Measurements from ENCODE around the gene FAM76B. TPM values are rescaled to one million over a fixed set of nuclear protein-coding genes. Genes with fewer than 3 reads are reported as not detected.

Gene FAM76B
- total RNA-seq, 2 experiments from 2014 or later, result 45.0 to 45.9 TPM

- no peak overlapping the region for H3K27ac Mint-ChIP-seq
- CTCF ChIA-PET, result interaction anchor here (1.0 kb wide), 1 partner anchor 23 kb away, joined by 3 read pairs; no protein-coding TSS in a partner anchor
- H3K27me3 Mint-ChIP-seq, result no peaks in the 10 kb centered on the region
- no peaks in the 10 kb centered on the region for H3K9me3 Mint-ChIP-seq
- no peak for DNase-seq
- POLR2A ChIA-PET, result no interaction called here
- H3K4me3 Mint-ChIP-seq, result no peak overlapping the region
- no peaks in the 10 kb centered on the region for H3K36me3 Mint-ChIP-seq
- intact Hi-C loops (cut with micrococcal nuclease), result no loop called here
- peaks cover under 1% of the 10 kb centered on the region for H3K4me1 Mint-ChIP-seq (ENCODE audit: low read depth)
Observed at GRCh38 chr11:95728790-95729189, 60.8 kb downstream of the FAM76B start.

- no peaks in the 10 kb centered on the region for H3K9me3 Mint-ChIP-seq
- POLR2A ChIA-PET, result no interaction called here
Observed at GRCh38 chr11:95728094-95728493, 61.5 kb downstream of the FAM76B start.

GRCh38 chr11:95727620-95728019, 62.0 kb downstream of the FAM76B start:
- intact Hi-C loops (cut with micrococcal nuclease), result no loop called here
- no peak overlapping the region for H3K27ac Mint-ChIP-seq
- DNase-seq, result no peak
- POLR2A ChIA-PET, result no interaction called here
- H3K36me3 Mint-ChIP-seq, result no peaks in the 10 kb centered on the region
- H3K4me1 Mint-ChIP-seq (ENCODE audit: low read depth), result no peaks in the 10 kb centered on the region
- H3K4me3 Mint-ChIP-seq, result no peak overlapping the region
- CTCF ChIA-PET, result interaction anchor here (0.8 kb wide), 1 partner anchor 573 kb away, joined by 3 read pairs; no protein-coding TSS in a partner anchor
- no peaks in the 10 kb centered on the region for H3K9me3 Mint-ChIP-seq
- no peaks in the 10 kb centered on the region for H3K27me3 Mint-ChIP-seq

More at GRCh38 chr11:95728094-95728493, 61.5 kb downstream of the FAM76B start:
- DNase-seq, result no peak
- intact Hi-C loops (cut with micrococcal nuclease), result no loop called here
- Mint-ChIP-seq H3K27ac (no peak overlapping the region), H3K4me1 (ENCODE audit: low read depth) (no peaks in the 10 kb centered on the region), H3K4me3 (no peak overlapping the region), H3K27me3 (no peaks in the 10 kb centered on the region), H3K36me3 (no peaks in the 10 kb centered on the region)
- CTCF ChIA-PET, result interaction anchor here (1.0 kb wide), 1 partner anchor 23 kb away, joined by 3 read pairs; no protein-coding TSS in a partner anchor

GRCh38 chr11:95727111-95727510, 62.5 kb downstream of the FAM76B start:
- POLR2A ChIA-PET, result no interaction called here
- Mint-ChIP-seq H3K27ac (no peak overlapping the region), H3K36me3 (no peaks in the 10 kb centered on the region), H3K4me3 (no peak overlapping the region), H3K9me3 (no peaks in the 10 kb centered on the region), H3K27me3 (no peaks in the 10 kb centered on the region), H3K4me1 (ENCODE audit: low read depth) (no peaks in the 10 kb centered on the region)
- CTCF ChIA-PET, result interaction anchor here (0.8 to 3.1 kb wide), 4 partner anchors 22 to 575 kb away, joined by 3 to 17 read pairs (median 6); no protein-coding TSS in a partner anchor
- intact Hi-C loops (cut with micrococcal nuclease), result no loop called here
- DNase-seq, result no peak

GRCh38 chr11:95725196-95725595, 64.4 kb downstream of the FAM76B start:
- no peaks in the 10 kb centered on the region for H3K27me3 Mint-ChIP-seq
- no peak for DNase-seq
- ChIA-PET POLR2A (interaction anchor here (1.0 kb wide), 1 partner anchor 10 kb away, joined by 3 read pairs; no protein-coding TSS in a partner anchor), CTCF (interaction anchor here (2.3 to 3.1 kb wide), 2 partner anchors 20 to 573 kb away, joined by 7 to 17 read pairs; no protein-coding TSS in a partner anchor)
- H3K36me3 Mint-ChIP-seq, result no peaks in the 10 kb centered on the region
- H3K4me3 Mint-ChIP-seq, result no peak overlapping the region
- no peak overlapping the region for H3K27ac Mint-ChIP-seq
- H3K9me3 Mint-ChIP-seq, result no peaks in the 10 kb centered on the region
- intact Hi-C loops (cut with micrococcal nuclease), result no loop called here
- H3K4me1 Mint-ChIP-seq (ENCODE audit: low read depth), result peaks cover 4% of the 10 kb centered on the region

- POLR2A ChIA-PET, result no interaction called here
- intact Hi-C loops (cut with micrococcal nuclease), result no loop called here
- peaks cover 12% of the 10 kb centered on the region for H3K4me1 Mint-ChIP-seq (ENCODE audit: low read depth)
- no peak overlapping the region for H3K27ac Mint-ChIP-seq
- H3K36me3 Mint-ChIP-seq, result no peaks in the 10 kb centered on the region
- CTCF ChIA-PET, result interaction anchor here (1.0 kb wide), 1 partner anchor 569 kb away, joined by 3 read pairs; no protein-coding TSS in a partner anchor
- no peaks in the 10 kb centered on the region for H3K9me3 Mint-ChIP-seq
- H3K27me3 Mint-ChIP-seq, result no peaks in the 10 kb centered on the region
- no peak for DNase-seq
- no peak overlapping the region for H3K4me3 Mint-ChIP-seq
Observed at GRCh38 chr11:95723361-95723942, 66.1 kb downstream of the FAM76B start.

- H3K27ac Mint-ChIP-seq, result no peak overlapping the region
- ChIA-PET POLR2A (no interaction called here), CTCF (interaction anchor here (1.7 to 2.1 kb wide), 2 partner anchors 15 to 566 kb away, joined by 3 to 6 read pairs; no protein-coding TSS in a partner anchor)
- intact Hi-C loops (cut with micrococcal nuclease), result no loop called here
- no peaks in the 10 kb centered on the region for H3K9me3 Mint-ChIP-seq
- H3K4me1 Mint-ChIP-seq (ENCODE audit: low read depth), result peaks cover 28% of the 10 kb centered on the region
- no peaks in the 10 kb centered on the region for H3K36me3 Mint-ChIP-seq
- no peaks in the 10 kb centered on the region for H3K27me3 Mint-ChIP-seq
- DNase-seq, result no peak
- no peak overlapping the region for H3K4me3 Mint-ChIP-seq
Observed at GRCh38 chr11:95720195-95720594, 69.4 kb downstream of the FAM76B start.

Other genes with a start within 250 kb of the FAM76B start
- 100 to 1,000 TPM; 115 to 117 TPM for gene CEP57, start 716 bp upstream of the FAM76B start, total RNA-seq
- 10 to 100 TPM; 36.9 to 37.8 TPM for gene MTMR2, start 134.3 kb upstream of the FAM76B start, total RNA-seq

Data from activated CD4-positive, alpha-beta memory T cell treated with anti-CD3 and anti-CD28 coated beads for 36 hours (primary cell).